Activated CD4-positive, alpha-beta T cell treated with anti-CD3 and anti-CD28 coated beads, Interleukin-2, amount 10 ng/mL, durations not matched to agents 24 days and 14 days (primary cell): ENCODE results near the gene WDR62. TPM values are rescaled to one million over a fixed set of nuclear protein-coding genes. Genes with fewer than 3 reads are reported as not detected.

Source experiments
- DNase-seq: peaks from one replicate; pipeline ENCODE4 v3.0.0; 2022
- H3K27ac Mint-ChIP-seq: one replicate; pipeline ENCODE4 v1.8.0; 2022; ENCODE audit warnings: mild to moderate bottlenecking, mixed read lengths
- H3K27me3 Mint-ChIP-seq: one replicate; pipeline ENCODE4 v1.8.0; 2022; ENCODE audit warnings: mixed read lengths
- H3K36me3 Mint-ChIP-seq: one replicate; pipeline ENCODE4 v1.8.0; 2022; ENCODE audit warnings: low read depth, mild to moderate bottlenecking, mixed read lengths
- H3K4me1 Mint-ChIP-seq: one replicate; pipeline ENCODE4 v1.8.0; 2021; ENCODE audit warnings: mixed read lengths
- H3K4me3 Mint-ChIP-seq: one replicate; pipeline ENCODE4 v1.8.0; 2022; ENCODE audit warnings: mild to moderate bottlenecking, moderate library complexity, mixed read lengths
- H3K9me3 Mint-ChIP-seq: one replicate; pipeline ENCODE4 v1.8.0; 2021; ENCODE audit warnings: mixed read lengths
- intact Hi-C: fragments of 100-400 bp; cut with micrococcal nuclease; formaldehyde crosslinking; loops from one replicate; pipeline ENCODE4 v1.15.1; 2023
- total RNA-seq: library from RNA; stranded (reverse); gene quantifications from 2 replicates; pipeline ENCODE4 v1.2.3, GENCODE V29; 2022

WDR62 gene
- 24.9 and 25.9 TPM in 2 replicates for total RNA-seq

GRCh38 chr19:36054733-36055686, at the start of gene WDR62:
Gene WDR62 (plus strand): TSS chr19:36054897. CDS start chr19:36054972, 75 bp downstream.
- Mint-ChIP-seq H3K36me3 (peaks cover 15% of the 10 kb centered on the region), H3K27me3 (no peaks in the 10 kb centered on the region), H3K27ac (peak within 1 kb of the TSS; percentile 98), H3K4me3 (peak within 1 kb of the TSS; percentile 96), H3K9me3 (no peaks in the 10 kb centered on the region), H3K4me1 (peaks cover 35% of the 10 kb centered on the region)
- intact Hi-C loops = loop anchor here (1.0 to 5.0 kb wide), 7 partner anchors 41 to 407 kb away; partner anchors contain the start of genes ALKBH6, COX6B1, LIN37 and PSENEN
- peak; percentile 99 for DNase-seq

- no peak for DNase-seq
- Mint-ChIP-seq H3K4me3 (no peak overlapping the region), H3K27me3 (no peaks in the 10 kb centered on the region), H3K27ac (no peak overlapping the region), H3K9me3 (no peaks in the 10 kb centered on the region), H3K4me1 (peaks cover 17% of the 10 kb centered on the region), H3K36me3 (peaks cover 15% of the 10 kb centered on the region)
- intact Hi-C loops = no loop called here
These were observed 47.7 kb upstream of the WDR62 start for GRCh38 chr19:36006955-36007354.

- DNase-seq = no peak
- no peaks in the 10 kb centered on the region for H3K27me3 Mint-ChIP-seq
- peak within 1 kb of the TSS; percentile 76 for H3K27ac Mint-ChIP-seq
- H3K9me3 Mint-ChIP-seq = no peaks in the 10 kb centered on the region
- intact Hi-C loops = no loop called here
- H3K36me3 Mint-ChIP-seq = peaks cover 10% of the 10 kb centered on the region
- H3K4me3 Mint-ChIP-seq = peak within 1 kb of the TSS; percentile 78
- H3K4me1 Mint-ChIP-seq = peaks cover 19% of the 10 kb centered on the region
These were observed 46.2 kb upstream of the WDR62 start, which contains the start of gene SYNE4 for GRCh38 chr19:36008336-36008978. Gene SYNE4 (minus strand): TSS chr19:36008813. CDS start chr19:36008681, 132 bp downstream.

- DNase-seq = peak; percentile 89
- intact Hi-C loops = no loop called here
- H3K4me3 Mint-ChIP-seq = peak overlapping the region; percentile 78
- peaks cover 13% of the 10 kb centered on the region for H3K36me3 Mint-ChIP-seq
- peak overlapping the region; percentile 76 for H3K27ac Mint-ChIP-seq
- no peaks in the 10 kb centered on the region for H3K9me3 Mint-ChIP-seq
- no peaks in the 10 kb centered on the region for H3K27me3 Mint-ChIP-seq
- H3K4me1 Mint-ChIP-seq = peaks cover 26% of the 10 kb centered on the region
These were observed 45.5 kb upstream of the WDR62 start for GRCh38 chr19:36009220-36009619.

GRCh38 chr19:36009633-36010379, 44.9 kb upstream of the WDR62 start:
- Mint-ChIP-seq H3K4me3 (peak overlapping the region; percentile 78), H3K9me3 (no peaks in the 10 kb centered on the region), H3K36me3 (peaks cover 16% of the 10 kb centered on the region), H3K27ac (peak overlapping the region; percentile 76), H3K4me1 (peaks cover 31% of the 10 kb centered on the region), H3K27me3 (no peaks in the 10 kb centered on the region)
- intact Hi-C loops = no loop called here
- no peak for DNase-seq

- intact Hi-C loops = no loop called here
- Mint-ChIP-seq H3K27me3 (no peaks in the 10 kb centered on the region), H3K4me1 (peaks cover 37% of the 10 kb centered on the region), H3K4me3 (peak overlapping the region; percentile 8), H3K9me3 (no peaks in the 10 kb centered on the region), H3K36me3 (peaks cover 16% of the 10 kb centered on the region), H3K27ac (no peak overlapping the region)
- no peak for DNase-seq
These were observed 44.3 kb upstream of the WDR62 start for GRCh38 chr19:36010402-36010801.

- peaks cover 17% of the 10 kb centered on the region for H3K36me3 Mint-ChIP-seq
- H3K4me1 Mint-ChIP-seq = peaks cover 41% of the 10 kb centered on the region
- intact Hi-C loops = loop anchor here (1.0 kb wide), 4 partner anchors 18 to 102 kb away; partner anchors contain the start of genes SDHAF1, TBCB, THAP8 and WDR62
- no peaks in the 10 kb centered on the region for H3K27me3 Mint-ChIP-seq
- H3K4me3 Mint-ChIP-seq = peak overlapping the region; percentile 97
- DNase-seq = no peak
- peak overlapping the region; percentile 95 for H3K27ac Mint-ChIP-seq
- H3K9me3 Mint-ChIP-seq = no peaks in the 10 kb centered on the region
These were observed 41.3 kb upstream of the WDR62 start for GRCh38 chr19:36013280-36014011.

GRCh38 chr19:36014012-36014924, 40.4 kb upstream of the WDR62 start, which contains the start of gene ALKBH6:
Gene ALKBH6 (minus strand): TSS chr19:36014213. CDS start chr19:36013397, 816 bp downstream.
- Mint-ChIP-seq H3K4me1 (peaks cover 37% of the 10 kb centered on the region), H3K27ac (peak within 1 kb of the TSS; percentile 95), H3K27me3 (no peaks in the 10 kb centered on the region), H3K36me3 (peaks cover 17% of the 10 kb centered on the region), H3K4me3 (peak within 1 kb of the TSS; percentile 97), H3K9me3 (no peaks in the 10 kb centered on the region)
- DNase-seq = peak; percentile 100
- intact Hi-C loops = loop anchor here (1.0 kb wide), 4 partner anchors 19 to 101 kb away; partner anchors contain the start of genes SDHAF1, TBCB, THAP8 and WDR62

GRCh38 chr19:36019061-36019670, 35.5 kb upstream of the WDR62 start:
- Mint-ChIP-seq H3K4me3 (no peak overlapping the region), H3K4me1 (peaks cover 17% of the 10 kb centered on the region), H3K9me3 (no peaks in the 10 kb centered on the region), H3K27me3 (no peaks in the 10 kb centered on the region), H3K27ac (no peak overlapping the region), H3K36me3 (peaks cover 21% of the 10 kb centered on the region)
- DNase-seq = no peak
- intact Hi-C loops = no loop called here

GRCh38 chr19:36023432-36023831, 31.3 kb upstream of the WDR62 start:
- intact Hi-C loops = no loop called here
- H3K9me3 Mint-ChIP-seq = no peaks in the 10 kb centered on the region
- no peaks in the 10 kb centered on the region for H3K4me1 Mint-ChIP-seq
- peaks cover 16% of the 10 kb centered on the region for H3K36me3 Mint-ChIP-seq
- no peaks in the 10 kb centered on the region for H3K27me3 Mint-ChIP-seq
- H3K27ac Mint-ChIP-seq = no peak overlapping the region
- DNase-seq = no peak
- no peak overlapping the region for H3K4me3 Mint-ChIP-seq

- Mint-ChIP-seq H3K4me1 (no peaks in the 10 kb centered on the region), H3K27ac (no peak overlapping the region), H3K36me3 (peaks cover 25% of the 10 kb centered on the region), H3K4me3 (no peak overlapping the region), H3K9me3 (no peaks in the 10 kb centered on the region), H3K27me3 (no peaks in the 10 kb centered on the region)
- no peak for DNase-seq
- intact Hi-C loops = no loop called here
These were observed 29.2 kb upstream of the WDR62 start for GRCh38 chr19:36025541-36025940.
